HuH-7 (cell line): Measurements from ENCODE around the gene SLC25A34.

Experiments
- DNase-seq: peaks from one replicate; pipeline ENCODE4 v3.0.0; 2011; ENCODE audit warnings: low spot score

The SLC25A34 gene

DNA sequence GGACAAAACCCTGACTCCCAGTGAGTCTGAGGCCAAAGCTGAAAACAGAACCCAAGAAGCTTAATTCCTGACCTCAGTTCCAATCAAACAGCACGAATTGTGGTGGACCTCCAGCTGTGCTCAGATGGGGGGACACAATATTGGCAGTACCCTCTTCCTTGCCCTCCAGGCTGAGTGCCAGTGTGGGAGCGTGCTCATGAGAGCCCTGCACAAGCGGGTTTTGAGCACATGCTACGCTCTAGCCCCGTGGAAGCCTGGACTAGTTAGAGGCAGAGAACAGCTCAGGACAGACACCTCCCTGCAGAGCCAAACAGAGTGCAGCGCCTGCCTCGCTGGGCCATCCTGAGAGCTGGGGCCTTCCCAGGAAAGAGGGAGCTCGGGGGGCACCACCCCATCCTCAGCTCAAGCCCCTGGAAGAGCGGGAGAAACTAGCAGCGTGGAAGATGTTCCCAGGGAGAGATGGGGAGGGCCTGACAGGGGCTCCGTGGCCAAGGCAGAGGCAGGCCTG is 2.8 kb upstream of the SLC25A34 start:
- no peak for DNase-seq

DNA sequence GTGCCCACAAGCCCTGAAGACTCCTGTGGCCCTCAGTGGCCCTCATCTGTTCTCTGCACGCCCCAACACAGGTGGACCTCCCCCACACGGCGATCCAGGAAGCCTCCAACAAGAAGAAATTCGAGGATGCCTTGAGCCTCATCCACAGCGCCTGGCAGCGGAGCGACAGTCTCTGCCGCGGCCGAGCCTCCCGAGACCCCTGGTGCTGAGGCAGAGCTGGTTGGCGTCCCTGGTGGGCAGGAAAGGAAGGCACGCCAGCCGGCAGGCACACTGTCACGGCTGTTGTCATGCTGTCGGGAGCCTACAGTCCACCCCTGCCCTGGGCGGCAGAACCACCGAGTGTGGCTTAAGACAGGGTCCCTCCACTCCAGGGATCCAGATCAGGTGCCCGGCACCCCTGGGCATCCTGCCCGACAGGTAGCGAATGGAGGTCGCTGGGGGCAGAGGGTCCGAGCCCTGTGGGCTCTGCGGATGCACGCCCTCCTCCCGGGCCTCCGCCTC is 2.3 kb upstream of the SLC25A34 start:
- DNase-seq, result no peak

DNA sequence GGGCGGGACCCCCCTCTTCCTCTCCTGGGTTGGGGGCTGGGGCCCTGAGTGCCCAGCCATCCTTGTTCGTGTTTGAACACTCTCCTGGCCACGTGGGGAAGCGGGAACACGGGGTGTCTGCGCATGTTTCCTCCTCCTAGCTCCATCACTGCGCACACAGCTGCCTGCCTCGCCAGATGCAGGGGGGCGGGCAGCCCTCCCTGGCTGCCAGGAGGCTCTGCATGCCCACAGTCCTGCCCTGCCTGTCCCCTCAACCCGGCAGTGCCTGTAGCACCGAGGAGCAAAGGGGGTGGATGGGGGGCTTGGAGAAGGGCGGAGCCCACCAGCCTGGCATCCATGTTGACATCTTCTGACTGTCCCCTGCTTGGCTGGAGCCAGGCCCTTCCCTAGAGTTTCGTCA is 1.8 kb upstream of the SLC25A34 start:
- DNase-seq, result no peak

DNA sequence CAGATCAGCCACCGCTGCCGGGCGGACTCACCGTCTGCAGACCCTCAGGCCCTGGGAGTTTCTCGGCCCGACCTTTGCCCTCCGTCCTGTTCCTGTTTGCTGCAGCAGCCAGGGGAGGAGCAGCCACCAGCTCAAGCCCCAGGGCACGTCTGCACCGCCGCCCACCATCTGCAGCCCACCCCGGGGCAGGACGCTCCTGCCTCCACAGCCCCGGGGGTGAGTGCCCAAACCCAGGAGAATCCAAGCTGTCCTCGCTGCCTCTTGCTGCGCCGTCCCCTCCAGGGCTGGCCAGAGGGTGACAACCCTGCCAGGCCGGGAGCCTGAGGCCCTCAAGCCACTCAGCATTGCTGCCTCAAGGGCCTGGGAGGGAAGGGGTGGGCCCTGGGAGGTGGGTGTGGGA is 1.2 kb upstream of the SLC25A34 start:
- DNase-seq, result no peak

DNA sequence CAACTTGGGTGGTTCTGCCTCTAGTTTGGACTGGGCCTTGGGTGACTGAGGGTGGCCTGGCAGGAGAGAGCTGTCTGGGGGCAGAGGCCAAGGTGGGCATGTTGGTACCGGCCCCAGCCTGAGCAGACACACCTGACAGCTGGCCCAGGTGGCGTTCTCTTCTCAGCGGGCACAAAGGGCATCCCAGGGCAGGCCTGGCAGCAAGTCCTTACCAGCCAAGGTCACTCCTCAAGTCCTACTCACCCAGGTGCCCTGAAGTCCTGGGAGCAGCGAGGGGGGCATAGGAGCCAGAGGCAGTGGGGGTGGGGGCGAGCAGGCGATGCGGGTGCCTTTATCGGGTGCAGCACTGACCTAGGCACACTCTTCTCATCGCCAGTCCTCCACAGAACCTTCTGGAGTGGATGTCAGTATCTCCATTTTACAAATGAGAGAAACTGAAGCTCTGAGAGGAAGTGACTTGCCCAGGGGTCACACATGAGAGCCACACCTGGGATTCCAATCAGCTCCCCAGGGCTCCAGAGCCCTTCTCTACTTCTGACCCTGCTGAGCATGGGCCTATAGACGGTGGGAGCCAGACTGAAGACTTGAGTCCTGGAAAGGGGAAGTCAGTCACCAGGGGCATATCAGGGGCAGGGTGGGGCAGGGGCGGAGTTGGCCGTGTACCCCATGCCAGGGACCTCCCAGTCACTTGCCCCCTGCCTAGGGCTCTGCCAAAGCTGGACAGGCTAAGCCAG is 587 bp upstream of the SLC25A34 start:
- DNase-seq, result no peak

DNA sequence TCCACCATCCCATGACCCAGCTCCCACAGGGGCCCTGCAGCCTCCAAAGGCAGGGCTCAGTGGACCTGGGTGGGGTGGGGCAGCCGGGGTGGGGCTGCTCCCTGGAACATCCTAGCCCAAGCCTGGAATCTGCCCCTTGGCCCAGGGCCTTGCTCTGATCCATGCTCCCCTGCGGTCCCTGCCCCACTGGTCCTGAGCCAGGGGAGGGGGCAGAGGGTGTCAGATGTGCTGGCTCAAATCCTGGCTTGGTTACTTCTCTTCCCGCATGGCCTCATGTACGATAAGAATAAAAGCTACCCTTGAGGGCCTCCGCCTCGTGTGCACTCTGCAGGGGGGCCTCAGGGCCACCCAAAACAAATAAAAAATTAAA is 819 bp downstream of the SLC25A34 start:
- DNase-seq, result no peak

DNA sequence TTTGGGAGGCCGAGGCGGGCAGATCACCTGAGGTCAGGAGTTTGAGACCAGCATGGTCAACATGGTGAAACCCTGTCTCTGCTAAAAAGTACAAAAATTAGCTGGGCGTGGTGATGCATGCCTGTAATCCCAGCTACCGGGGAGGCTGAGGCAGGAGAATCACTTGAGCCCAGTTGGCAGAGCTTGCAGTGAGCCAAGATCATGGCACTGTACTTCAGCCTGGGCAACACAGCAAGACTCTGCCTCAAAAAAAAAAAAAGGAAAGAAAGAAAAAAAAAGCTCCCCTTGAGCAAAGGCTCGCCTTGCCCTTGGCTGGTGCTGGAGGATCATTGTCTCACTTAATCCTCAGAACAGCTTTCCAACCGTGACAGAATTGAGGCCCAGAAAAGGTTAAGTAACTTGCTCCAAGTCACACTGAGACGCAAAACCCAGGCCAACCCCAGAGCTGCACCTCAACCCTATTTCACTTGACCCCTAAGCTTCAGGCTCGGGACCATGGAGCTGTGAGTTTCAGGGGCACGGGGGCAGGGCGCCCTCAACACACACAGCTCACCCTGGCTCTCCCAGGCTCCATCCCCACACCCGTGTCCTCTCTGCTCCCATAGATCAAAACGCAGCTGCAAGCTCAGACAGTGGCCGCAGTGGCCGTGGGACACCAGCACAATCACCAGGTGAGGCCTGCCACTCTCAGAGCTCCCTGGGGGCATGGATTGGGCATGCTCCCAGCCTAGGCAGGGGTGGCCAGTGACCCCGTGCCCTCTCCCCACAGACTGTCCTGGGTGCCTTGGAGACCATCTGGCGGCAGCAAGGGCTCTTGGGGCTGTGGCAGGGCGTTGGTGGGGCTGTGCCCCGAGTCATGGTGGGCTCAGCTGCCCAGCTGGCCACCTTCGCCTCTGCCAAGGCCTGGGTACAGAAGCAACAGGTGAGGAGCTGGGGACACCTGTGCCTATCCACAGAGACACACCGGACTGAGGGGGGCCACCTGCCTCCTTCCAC is 1.6 kb downstream of the SLC25A34 start:
- DNase-seq, result no peak

DNA sequence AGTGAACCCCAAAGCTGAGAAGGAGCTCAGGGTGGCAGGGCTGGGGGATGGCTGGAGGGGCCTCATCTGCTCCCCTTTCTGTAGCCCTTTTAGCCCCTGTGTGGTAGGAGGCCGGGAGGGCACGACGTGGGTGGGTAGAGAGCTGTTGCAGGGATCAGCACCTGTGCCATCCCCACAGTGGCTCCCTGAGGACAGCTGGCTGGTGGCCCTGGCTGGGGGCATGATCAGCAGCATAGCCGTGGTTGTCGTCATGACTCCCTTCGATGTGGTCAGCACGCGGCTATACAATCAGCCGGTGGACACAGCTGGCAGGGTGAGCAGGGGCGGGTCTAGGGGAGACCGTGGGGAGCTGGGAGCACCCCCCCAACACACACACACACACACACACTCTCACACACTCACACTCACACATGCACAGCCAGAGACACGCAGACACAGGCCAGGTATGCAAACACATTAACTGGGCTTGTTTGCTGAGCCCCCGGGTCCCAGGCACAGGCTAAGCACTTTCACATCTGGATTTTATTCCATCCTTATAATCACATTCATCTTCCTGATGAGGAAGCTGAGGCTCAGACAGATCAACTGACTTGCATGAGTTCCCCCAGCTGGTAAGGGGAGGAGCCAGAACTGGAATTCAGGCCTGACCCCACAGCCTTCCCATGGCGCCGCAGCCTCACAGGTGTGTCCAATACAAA is 2.5 kb downstream of the SLC25A34 start:
- DNase-seq, result no peak

DNA sequence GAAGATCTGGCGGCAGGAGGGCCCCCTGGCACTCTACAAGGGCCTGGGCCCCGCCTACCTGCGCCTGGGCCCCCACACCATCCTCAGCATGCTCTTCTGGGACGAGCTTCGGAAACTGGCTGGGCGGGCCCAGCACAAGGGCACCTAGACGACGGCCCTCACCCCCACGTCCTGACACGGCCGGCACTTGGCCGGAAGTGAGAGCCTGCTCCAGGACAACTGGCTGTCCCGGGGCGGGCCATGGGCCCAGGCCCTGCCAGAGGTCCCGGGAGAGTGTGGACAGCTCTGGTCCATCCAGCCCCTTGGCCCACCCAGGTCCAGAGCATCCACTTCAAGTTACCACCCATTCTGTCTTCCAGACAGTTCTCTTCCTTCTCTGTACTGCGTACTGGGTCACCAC is 3.2 kb downstream of the SLC25A34 start:
- no peak for DNase-seq

DNA sequence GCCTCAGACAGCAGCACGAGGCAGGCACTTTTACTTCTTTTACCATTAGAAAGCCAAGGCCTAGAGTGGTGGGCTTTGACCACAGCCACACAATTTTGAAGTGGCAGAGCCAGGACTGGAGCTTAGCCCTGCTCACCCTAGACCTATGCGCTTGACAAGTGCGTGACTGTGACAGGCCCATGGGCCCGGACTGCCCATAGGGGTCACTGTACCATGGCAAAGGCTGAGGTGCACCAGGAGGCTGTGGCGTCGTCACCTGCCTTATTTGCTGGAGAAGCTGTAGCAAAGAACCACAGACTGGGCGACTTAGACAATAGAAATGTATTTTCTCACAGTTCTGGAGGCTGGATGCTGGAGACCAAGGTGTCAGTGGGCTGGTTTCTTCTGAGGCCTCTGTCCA is 3.7 kb downstream of the SLC25A34 start:
- DNase-seq, result no peak

DNA sequence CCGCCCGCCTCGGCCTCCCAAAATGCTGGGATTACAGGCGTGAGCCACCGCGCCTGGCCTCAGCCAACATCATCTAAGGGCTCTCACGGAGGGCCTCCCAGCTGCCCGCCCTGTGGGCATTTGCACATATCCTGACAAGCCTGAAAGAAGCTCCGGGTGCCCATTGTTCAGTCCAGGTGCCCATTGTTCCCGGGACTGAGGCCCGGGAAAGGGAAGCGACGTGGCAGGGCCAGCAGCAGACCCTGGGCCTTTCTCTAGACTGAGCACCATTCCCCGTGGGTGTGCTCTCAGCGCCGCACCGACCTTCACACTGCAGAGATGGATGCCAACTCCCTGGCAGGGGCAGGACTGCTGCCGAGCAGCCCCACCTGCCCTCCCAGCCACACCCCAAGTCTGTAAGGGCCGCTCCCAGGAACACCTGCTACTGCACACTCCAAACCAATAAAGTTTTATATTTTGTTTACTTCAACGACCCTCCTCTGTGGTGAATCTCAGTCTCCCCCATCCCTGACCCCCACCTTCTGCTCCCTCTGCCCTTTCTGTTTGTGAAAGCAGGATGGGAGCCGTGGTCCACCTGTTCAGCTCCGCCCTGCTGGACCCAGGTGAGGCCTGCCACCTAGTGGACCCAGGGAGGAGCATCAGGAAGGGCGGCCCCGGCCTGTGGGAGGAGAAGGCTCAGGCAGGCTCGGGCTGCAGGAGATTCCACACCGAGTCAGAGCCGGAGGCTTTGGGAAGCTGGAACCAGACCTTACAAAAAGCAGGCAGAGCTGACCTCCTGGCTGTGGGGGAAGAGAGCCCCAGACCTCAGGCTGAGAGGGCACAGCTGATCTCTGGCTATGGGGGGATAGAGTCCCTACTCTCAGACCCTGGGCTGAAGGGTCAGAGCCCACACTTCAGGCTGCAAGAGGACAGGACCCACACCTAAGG is 5.1 kb downstream of the SLC25A34 start:
- DNase-seq, result peak; percentile 96

DNA sequence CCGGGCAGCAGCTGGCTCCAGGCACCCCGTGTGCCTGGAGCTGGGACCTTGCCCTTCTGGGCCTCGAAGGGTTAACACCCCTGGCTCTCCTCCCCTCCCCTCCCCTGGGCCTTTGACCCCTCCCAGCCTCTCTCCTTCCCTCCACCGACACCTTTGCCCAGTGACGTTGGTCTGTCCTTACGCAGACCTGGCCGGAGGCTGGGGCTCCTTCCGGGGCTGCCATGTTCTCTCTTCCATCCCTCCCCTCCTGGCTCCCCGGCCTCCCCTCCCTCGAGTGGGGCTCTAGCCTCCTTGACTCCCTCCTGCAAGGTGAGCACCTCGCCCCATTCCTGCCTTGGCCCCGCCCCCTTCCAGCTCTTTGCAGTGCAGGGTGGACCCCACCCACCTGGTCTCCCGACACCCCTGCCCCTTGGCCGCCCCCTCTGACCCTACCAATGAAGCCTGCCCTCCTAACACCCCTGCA is 6.3 kb downstream of the SLC25A34 start, which contains the start of gene TMEM82:
TSS of gene TMEM82 (plus strand) at position 161 of the 463 bp plus-strand sequence. CDS start at position 222, 61 bp downstream.
- DNase-seq, result peak; percentile 85

DNA sequence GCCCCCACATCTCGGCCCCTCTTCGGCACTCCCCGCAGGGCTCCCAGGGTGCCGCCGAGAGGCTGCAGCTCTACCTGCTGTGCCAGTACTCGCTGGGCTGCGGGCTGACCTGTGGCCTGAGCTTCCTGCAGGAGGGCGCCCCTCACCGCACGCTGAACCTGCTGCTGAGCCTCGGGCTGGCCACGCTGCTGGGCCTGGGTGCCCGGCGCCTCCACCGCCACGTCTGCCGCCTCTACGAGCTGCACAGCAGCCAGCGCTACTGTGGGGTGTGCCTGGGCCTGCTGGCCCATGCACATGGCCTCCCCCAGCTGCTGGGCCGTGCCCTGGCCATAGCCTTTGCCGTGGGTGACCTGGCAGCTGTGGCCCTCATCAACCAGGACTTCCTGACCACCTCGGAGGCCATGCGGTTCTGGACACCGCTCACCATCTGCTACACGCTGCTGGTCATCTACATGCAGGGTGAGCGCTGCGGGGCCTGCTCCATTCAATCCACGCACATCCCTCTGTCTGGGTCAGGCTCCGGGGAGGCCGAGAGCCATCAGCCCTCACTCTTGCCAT is 8.1 kb downstream of the SLC25A34 start:
- no peak for DNase-seq

DNA sequence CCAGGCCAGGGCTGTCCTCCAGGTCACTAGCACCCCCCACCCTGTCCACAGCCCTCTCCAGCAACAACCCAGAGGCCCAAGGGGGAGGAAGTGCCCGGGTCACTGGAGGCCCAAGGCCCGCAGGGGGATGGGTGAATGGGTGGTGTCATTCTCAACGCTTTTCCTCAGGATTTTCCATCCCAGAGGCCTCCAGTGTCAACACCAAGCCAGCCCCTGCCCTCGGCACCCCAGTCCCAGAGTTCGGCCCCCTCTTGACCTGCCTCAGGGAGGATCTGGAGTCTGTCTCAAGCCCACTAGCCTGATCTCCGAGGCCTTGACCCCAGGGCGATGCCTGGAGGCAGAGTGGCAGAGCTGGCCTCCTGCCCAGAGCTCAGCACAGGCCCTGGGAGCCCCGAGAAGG is 11.3 kb downstream of the SLC25A34 start:
- DNase-seq, result no peak

DNA sequence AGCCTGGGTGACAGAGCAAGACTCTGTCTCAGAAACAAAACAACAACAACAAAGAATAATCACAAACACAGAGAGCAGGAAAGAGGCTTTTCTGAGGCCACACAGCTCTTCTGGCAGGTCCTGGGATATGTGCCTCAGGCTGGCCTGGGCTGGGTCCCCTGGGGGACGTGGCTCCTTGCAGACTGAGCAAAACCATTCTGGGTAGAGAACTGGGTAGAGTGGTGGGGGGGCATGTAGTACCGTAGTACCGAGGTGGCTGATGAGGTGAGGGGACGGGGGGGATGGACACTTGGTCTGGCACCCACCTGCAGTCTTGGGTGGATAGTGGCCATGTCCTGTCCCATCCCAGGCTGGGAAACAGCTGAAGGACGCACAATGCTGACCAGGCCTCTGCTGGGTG is 12.2 kb downstream of the SLC25A34 start:
- no peak for DNase-seq

DNA sequence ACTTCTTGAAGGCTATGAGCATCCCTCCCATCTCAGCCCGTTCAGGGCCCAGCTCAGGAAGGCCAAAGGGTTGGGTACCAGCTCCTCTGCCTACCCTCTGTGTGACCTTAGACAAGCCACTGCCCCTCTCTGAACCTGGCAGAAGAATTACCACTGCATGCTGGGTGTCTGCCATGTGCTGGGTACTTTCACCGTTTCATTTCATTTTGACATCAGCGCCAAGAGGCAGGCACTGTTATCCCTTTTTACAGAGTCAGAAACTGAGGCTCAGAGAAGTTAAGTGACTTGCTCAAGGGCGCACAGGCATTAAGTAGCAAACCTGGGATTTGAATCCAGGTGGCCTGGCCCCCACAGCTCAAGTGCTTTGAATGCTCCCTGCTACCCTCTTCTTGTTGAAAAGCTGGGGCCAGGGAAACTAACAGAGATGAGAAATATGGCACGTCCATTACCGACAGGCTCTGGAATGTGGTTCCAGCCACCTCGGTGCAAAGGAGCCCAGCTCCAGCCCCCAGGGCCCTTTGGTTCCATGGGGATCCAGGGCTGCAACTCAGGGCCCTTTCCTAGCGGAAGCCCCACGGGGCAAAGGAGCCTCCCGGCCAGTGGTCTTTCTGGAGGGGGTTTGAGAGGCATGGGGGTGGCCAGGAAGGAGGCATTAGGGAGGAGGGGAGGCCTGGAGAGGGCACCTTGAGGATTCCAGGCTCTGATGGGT is 12.8 kb downstream of the SLC25A34 start:
- no peak for DNase-seq

DNA sequence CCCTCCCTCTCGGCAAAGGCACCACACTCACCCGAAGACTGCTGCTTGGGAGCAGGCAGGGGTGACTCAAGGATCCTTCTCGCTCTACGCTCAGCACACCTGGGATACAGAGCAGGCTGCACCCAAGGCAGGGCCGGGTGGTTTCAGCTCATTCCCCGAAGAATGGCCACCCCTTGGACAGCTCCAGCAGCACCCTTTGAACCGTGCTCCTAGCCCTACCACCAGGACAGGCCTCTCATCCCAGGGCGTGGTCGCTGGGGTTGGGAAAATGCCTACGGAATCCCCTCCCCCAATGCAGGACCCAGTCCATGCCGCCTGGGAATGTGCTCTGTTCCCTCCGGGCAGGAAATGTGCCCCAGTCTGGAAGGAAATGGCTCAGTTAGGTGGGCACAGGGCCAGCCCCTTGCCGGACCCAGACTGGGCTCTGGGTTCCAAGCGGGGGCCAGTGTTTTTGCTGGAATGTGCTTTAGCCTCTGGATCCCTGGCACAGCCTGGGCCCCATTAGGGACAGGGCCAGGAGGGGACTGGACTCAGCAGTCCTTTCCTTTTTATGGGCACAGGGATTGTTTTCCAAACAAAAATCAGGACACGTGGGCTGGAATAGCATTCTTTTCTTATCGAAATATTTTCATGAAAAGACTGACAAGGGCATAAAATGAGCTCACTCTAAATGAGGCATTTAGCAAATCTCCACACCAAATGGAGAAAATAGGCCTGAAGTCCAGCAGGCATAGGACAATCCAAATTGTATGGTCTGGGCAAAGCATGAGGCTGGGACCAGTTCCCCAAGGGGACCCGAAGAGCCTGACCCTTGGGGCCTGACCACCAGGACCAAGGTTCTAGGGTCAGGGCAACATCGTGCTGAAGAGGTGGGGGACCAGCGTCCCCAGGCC is 13.6 kb downstream of the SLC25A34 start:
- DNase-seq, result no peak

DNA sequence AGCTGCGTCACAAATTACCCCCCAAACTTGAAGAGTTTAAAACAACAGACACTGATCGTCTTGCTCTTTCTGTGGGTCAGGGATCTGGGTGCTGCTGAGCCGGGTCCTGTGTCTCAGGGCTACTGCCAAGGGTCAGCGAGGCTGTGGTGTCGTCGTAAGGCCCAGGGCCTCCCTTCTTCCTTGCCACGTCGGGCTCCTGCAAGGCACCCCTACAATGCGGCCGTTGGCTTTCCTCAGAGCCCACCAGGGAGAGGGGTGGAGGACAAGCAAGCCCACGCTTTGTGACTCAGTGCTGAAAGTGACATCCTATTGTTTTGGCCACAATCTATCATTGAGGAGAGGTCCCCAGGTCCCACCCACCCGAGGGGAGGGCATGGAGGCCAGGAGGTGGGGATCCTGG is 14.9 kb downstream of the SLC25A34 start:
- DNase-seq, result no peak

DNA sequence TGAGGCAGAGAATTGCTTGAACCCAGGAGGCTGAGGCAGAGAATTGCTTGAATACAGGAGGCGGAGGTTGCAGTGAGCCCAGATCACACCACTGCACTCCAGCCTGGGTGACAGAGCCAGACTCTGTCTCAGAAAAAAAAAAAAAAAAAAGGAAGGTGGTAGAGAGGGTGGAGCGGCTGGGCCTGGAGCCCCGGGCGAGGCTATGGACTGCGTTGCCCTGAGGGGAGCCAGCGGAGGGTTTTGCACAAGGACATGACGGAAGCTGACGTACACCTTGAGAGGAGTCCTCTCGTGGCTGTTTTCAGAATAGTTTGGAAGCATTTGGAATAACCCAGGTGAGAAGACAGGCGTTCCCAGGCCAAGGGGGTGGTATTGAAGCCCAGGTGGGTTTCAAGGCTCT is 15.7 kb downstream of the SLC25A34 start:
- DNase-seq, result no peak
